SK-N-SH (cell line): ENCODE data around the gene RBX1.

Experiments used
- EP300 ChIP-seq, 2 experiments: IDR thresholded peaks; 2 replicates each; pipeline versions ENCODE4 v1.4.0 to v1.6.1; 2012; ENCODE audit warnings: borderline replicate concordance in 1 of 2, low read depth in 1 of 2, low read length in 1 of 2
- FOXJ3 ChIP-seq: sonication (generic); formaldehyde crosslinking; IDR thresholded peaks from 2 replicates; pipeline ENCODE4 v1.5.1; 2020; ENCODE audit warnings: mild to moderate bottlenecking, missing genetic modification reagents
- MXI1 ChIP-seq: IDR thresholded peaks from 2 replicates; pipeline ENCODE4 v1.6.1; 2012; ENCODE audit warnings: mild to moderate bottlenecking, low read depth, low read length, improper control_type of control experiment
- NFIC ChIP-seq: IDR thresholded peaks from 2 replicates; pipeline ENCODE4 v1.4.0; 2012; ENCODE audit warnings: borderline replicate concordance
- POLR2AphosphoS5 ChIP-seq: IDR thresholded peaks from 2 replicates; pipeline ENCODE4 v1.6.1; 2012; ENCODE audit warnings: low read depth, low read length
- RAD21 ChIP-seq: IDR thresholded peaks from 2 replicates; pipeline ENCODE4 v1.6.1; 2012; ENCODE audit warnings: mild to moderate bottlenecking, low read length
- RCOR1 ChIP-seq: fragments of 150-350 bp; IDR thresholded peaks from 2 replicates; pipeline ENCODE4 v1.6.1; 2017; ENCODE audit warnings: antibody characterized with exemption, low read length
- TCF12 ChIP-seq: IDR thresholded peaks from 2 replicates; pipeline ENCODE4 v1.4.0; 2012
- TF ChIP-seq, protein P1 (sequence below): fragments of 200-600 bp; sonication (generic); IDR thresholded peaks from 2 replicates; pipeline ENCODE4 v1.6.1; 2017; ENCODE audit warnings: antibody characterized with exemption, mild to moderate bottlenecking, moderate library complexity
- TF ChIP-seq, protein P2 (sequence below): IDR thresholded peaks from 2 replicates; pipeline ENCODE4; 2012

DNA sequence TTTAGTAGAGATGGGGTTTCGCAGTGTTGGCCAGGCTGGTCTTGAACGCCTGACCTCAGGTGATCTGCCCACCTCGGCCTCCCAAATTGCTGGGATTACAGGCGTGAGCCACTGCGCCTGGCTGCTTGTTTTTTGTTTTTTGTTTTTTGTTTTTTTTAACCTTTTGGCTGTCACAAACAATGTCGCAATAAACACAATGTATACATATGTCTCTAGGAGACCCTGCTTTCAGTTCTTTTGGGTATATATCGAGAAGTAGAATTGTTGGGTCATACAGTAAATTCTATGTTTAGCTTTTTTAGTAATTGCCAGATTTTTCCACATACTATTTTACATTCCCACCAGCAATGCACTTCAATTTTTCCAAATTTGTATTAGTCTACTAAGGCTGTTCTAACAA is 28.0 kb downstream of the RBX1 start:
- TF ChIP-seq POLR2AphosphoS5 (no peak), MXI1 (no peak), NFIC (no peak), RCOR1 (no peak), TCF12 (no peak), FOXJ3 (CRISPR knock-in tag) (no peak), RAD21 (no peak), EP300 (IDR thresholded peaks at IDR 0.05; ENCODE audit: borderline replicate concordance in 1 of 2, low read depth in 1 of 2, low read length in 1 of 2) (no peak)
- TF ChIP-seq, protein P1, sequence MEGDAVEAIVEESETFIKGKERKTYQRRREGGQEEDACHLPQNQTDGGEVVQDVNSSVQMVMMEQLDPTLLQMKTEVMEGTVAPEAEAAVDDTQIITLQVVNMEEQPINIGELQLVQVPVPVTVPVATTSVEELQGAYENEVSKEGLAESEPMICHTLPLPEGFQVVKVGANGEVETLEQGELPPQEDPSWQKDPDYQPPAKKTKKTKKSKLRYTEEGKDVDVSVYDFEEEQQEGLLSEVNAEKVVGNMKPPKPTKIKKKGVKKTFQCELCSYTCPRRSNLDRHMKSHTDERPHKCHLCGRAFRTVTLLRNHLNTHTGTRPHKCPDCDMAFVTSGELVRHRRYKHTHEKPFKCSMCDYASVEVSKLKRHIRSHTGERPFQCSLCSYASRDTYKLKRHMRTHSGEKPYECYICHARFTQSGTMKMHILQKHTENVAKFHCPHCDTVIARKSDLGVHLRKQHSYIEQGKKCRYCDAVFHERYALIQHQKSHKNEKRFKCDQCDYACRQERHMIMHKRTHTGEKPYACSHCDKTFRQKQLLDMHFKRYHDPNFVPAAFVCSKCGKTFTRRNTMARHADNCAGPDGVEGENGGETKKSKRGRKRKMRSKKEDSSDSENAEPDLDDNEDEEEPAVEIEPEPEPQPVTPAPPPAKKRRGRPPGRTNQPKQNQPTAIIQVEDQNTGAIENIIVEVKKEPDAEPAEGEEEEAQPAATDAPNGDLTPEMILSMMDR = no peak
- TF ChIP-seq, protein P2, sequence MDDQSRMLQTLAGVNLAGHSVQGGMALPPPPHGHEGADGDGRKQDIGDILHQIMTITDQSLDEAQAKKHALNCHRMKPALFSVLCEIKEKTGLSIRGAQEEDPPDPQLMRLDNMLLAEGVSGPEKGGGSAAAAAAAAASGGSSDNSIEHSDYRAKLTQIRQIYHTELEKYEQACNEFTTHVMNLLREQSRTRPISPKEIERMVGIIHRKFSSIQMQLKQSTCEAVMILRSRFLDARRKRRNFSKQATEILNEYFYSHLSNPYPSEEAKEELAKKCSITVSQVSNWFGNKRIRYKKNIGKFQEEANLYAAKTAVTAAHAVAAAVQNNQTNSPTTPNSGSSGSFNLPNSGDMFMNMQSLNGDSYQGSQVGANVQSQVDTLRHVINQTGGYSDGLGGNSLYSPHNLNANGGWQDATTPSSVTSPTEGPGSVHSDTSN = no peak
